ENCODE results near the gene IL33.

The IL33 gene

DNA sequence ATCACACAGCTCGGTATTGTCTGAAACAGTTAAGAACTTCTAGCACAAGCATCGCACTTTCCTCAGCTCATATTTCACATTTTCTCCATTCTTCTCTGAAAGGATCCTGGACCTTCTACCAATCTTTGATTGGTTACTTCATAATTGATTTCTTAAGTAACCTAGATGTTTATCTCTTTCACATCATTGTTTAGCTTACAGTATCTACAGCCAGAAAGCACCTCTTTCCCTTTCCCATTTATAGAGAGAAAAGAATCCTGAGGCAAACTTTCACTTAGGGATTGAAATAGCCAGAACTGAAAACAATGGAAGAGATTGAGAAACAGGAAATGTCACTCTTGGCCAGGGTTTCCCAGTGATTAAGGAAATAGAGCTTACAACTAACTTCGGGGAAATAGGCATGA, 2.5 kb downstream of the IL33 start:
- DNase-seq: no peak

DNA sequence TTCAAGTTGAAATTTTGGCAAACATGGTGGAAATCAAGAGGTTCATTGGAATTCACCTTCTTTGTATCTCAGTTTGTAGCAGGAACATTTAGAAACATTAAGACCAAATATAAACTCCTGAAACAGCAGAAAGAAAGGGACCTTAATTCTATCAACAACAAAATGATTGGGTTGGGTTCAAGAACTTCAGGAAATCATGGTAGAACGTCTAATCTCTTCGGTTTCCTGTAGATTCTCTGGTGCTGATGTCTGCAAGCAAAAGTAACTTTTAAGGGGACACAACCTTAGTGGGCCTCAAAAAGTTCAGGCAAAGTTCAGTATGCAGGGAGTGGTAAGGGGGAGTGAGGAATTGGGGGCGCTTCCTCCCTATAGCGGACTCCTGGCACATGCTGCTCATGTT, 3.4 kb downstream of the IL33 start:
- DNase-seq: no peak

DNA sequence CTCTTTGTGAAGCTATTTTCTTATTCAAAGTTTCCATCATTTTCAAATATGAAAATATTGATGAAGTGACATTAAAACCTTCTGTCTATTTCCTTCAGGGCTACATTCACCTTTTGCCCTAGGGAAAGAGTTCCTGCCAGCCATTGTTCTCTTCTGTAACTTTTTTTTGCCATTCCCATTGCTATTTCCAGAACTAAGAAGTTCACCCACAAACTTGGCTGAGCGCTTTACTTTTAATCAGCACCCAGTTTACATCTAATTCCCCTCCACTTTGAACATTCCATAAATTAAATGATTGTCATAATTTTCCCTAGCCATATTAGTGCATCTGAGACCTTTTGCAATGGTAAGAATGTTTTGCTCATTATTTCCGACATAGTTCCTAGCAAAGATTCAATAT, 4.4 kb downstream of the IL33 start:
- no peak for DNase-seq

DNA sequence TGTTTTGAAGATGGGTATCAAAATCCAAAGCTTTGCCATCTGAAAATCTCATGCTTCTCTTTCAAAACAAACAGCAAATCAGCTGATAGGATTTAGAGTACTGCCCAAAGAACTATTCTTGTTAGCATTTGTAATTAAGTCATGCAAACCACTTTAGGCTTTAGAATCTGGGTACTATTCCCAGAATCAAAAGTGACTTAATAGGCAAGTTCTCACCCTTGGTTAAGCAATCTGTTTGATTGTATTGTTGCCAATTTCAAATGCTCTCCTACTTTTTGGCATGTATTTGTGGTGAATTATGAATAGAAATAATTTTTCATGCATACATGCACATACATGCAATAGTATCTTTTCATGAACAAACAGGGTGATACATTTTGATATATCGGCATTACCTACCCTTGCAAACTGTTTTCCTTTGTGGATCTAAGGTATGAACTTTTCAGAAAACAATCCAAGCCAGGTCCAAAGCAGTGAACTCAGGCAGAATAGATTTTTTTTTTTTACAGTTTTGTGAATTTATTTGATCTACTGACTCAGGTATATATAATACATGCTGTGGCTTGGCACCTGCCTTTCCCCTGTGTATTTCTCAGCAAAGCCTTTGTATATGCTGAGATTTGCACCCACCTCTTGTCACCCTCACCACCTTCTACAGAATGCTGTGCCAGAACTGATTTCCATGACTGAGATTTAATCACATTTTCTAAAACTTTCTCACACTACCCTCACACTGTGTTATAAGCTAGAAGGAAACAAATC, 9.0 kb downstream of the IL33 start:
- DNase-seq: no peak

DNA sequence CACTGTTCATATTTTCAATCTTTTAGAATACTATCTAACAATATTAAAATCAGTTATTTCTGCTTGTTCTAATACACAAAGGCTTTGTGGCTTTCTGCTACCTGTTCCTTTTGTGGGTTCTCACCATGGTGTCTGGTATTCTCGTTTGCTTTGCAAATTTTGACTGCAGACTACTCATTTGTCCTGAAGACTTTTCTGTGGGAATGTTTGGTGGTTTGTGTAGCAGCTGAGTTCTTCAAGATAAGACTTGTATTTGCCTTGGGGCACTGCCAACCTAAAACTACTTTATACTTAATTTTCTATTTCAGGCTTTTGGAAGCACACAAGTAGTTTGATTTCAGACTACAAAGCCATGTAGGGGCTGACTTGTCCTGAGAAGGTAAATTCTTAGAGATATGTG, 11.1 kb downstream of the IL33 start:
- no peak for DNase-seq

DNA sequence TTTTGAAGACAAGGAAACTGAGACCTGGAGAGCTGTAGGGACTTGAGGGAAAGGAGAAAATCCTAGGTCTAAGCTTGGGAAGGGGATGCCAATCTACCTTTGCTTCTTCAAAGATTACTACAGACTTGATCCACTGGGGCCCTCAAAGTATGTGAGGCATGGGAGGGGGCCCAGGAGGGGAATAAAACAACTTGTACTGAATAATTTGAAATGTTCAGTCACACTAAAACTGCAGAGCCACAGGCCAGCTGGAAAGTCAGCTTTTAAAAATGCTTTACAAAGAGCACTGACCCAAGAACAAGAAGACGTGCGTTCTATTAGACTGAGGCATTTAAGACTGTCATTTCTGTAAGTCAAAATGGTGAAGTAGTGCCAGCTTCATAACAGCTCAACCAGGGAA, 13.6 kb downstream of the IL33 start:
- no peak for DNase-seq

DNA sequence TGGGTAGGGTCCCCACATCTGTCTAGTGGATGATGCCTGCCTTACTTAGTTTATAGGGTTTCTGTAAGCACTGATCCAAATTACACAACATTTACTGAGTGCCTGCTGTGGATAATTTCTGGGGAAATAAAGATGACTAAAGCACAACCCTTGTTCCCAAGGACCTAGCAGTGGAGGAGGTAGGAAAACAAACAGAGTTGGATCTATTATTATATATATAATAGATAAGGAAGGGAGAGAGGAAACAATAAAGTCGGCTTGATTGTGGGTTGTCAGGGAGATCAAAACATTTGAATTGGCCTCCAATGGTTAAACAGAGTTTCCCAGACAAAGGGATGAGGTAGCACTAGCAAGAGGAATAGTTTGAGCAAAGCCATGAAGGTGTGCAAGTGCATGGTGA, 14.0 kb downstream of the IL33 start:
- no peak for DNase-seq

DNA sequence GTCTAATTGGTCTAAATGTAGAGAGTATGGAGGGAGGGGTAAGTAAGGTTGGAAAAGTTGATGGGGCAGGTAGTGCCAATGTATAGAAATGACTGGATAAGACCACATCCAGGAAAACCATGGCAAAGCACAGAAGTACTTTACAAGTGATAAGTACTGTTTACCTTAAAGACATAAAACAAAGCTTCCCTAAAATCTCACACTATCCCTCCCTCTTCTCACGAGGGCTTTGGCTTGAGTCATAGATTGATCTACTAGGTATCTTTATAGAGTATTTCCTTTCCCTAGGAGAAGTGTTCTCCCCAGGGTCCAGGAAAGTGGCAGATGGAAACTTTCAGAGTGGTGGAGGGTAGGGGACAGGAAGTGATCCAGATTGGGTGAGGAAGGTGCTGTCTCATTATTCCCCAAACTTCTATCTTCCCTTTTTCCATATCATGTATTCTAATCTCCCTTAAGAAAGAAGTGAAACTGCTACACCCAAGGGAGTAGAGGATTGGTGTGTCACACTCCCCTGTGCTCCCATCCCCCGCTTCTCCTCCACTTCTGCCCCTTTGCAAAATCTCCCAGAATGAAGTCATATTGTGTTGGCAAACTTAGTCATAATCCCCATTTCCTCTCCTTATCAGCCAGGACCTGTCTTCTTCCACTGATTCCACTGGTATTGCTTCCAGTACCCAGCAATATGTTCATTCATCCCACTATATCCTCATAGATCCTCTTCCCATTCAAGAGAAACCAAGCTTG, 14.6 kb downstream of the IL33 start:
- DNase-seq: no peak

DNA sequence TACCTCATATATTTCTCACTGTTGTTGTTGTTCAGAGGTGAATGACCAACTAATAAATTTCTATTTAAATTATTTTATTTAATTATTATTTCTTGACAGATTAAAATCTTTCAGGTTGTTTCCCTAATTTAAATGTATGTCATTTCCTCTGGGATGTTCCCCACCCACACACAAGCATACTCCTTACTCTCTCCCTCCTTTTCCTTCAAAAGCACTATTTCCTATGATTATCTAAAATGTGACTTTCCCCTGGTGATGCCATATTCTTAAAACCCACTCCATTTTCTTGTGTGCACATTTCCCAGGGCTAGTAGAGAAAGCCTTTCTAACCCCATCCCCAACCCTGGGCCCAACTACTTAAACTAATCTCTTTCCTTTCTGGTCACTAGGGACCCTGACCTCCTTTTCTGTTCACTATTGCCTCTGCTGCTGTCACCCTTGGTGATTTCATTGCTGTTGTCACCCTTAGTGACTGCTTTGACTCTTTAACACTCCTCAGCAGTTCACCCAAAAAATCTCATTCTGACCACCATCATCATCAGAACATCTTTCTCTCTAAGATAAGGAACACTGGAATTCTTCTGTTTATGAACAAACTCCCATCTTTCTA, 16.8 kb downstream of the IL33 start:
- no peak for DNase-seq

DNA sequence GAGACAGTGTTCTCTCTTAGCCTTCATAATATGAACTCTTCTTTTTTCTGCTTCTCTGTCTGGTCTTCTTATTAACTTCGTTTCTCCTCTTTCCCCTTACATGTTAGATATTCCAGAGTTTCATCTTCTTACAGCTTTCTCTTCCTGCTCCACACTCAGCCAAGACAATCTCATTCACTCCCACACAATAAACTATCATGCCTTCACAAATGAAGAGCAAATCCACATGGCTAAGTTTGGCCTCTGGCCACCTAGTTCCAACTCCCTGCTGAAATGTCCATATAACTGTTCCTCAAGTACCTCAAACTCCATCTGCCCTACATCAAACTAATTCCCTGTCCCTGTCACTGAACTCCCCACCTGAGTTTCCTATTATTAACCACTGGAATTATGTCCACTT, 18.4 kb downstream of the IL33 start:
- no peak for DNase-seq

DNA sequence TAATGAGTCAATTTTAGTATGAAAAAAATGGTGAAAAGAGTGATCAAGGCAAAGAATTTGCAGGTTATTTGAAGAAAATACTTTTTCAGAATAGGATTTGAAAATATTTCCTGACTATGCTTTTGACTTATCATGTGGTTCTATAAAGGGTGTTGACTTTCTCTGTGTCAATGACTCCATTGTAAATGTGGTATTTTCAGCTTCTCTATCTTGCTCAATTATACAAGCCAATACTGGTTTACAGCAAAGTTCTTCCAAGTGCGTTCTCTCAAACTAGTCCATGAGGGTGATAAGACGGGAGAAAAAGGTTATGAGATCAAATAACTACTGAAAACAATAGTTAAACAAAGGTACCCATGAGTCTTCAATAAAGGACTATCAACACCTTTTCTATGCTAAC, 21.7 kb downstream of the IL33 start:
- no peak for DNase-seq

DNA sequence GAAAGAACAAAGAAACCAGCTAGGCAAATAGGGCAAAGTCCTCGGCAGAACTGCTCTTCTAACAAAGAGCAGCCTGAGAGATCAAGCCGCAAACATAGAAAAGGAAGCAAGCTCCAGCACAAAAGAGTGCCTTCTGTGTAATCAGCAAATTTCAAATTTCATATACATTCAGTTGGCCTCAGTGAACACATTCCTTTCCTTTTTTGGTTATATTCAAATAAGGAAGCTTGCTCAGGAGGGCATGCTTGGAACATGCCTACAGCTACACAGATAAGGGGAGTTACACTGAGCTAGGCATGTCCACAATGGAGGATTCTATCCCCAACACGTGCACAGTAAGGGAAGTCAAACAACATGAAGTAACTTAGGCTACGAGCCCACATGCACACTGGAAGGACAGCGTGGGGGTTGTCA, 23.4 kb downstream of the IL33 start:
- no peak for DNase-seq

DNA sequence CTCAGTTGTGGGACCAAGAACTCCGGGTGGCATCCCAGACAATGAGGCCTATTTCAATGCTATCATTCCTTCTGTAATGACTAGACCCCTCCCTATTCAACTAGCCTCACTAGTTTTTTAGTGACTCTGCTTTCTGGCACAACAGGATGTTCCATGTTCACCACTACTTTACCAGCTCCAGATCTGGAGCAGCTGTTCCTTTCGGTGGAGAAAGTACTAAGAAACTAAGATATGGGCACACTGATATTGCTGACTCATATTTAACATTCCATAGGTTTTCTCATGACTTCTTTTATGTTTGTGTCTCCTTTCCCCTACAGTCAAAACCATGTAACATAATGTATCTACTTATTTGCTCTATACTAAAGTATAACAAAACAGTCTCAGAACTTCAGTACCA, 24.1 kb downstream of the IL33 start:
- no peak for DNase-seq

DNA sequence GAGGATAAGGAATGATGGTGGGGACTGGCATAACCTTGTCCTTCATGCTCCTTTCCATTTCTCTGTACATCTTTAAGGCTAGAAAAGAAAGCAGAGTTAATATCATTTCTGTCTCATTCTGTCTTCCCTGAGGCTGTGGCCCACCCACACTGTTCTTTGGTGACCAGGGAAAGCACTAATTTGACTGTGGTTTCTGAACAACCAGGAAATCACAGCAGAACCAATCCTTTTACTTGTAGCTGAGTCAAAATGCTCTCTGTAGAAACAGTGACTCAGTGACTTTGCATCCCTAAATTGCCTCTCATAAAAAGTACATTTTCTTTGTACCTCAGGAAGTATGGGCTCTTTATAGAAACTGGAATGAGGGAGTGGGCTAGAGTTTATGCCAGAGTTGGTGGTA, 28.1 kb downstream of the IL33 start:
- no peak for DNase-seq

DNA sequence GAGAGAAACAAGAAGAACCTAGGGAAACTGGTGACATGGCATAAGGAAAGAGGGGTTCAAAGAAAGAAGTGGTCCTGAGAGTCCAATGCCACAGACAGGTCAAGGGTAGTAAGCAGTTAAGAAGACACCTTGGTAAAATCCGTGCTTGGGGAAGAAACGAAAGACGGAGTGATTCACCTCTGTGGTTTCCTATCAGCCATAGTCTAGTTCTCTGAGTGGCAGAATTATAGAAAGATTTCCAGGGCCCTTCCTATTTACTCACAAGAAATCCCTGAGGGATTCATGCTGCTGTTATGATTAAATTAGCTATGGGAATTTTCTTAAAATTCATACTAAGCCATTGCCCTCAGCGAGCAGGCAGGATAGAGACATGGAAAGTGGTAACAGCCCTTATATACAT, 31.7 kb downstream of the IL33 start:
- no peak for DNase-seq

DNA sequence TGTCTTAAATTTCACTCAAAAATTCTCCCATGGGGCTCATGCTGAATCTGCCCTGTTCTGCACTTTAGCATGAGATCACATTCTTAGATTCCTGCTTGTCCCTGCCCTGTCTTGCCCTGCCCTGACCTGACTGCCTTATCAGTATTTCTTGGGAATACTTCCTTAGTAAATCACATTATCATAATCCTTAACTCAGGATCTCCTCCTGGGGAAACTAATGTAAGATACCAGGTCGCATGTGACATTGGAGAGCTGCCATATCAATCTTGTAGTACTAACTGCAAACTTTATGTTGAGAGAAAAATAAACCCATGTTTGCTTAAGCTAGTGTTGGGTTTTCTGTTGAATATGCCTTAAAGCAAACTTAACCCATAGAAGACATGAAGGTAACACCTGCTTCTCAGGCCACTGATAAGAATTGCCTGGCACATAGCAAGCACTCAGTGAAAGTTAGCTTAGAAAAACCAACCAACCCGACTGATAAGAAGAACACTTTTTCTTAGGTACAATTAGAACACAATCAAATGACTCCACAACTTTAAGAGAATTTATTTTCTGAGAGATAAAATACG, 53.3 kb downstream of the IL33 start:
- DNase-seq: no peak

DNA sequence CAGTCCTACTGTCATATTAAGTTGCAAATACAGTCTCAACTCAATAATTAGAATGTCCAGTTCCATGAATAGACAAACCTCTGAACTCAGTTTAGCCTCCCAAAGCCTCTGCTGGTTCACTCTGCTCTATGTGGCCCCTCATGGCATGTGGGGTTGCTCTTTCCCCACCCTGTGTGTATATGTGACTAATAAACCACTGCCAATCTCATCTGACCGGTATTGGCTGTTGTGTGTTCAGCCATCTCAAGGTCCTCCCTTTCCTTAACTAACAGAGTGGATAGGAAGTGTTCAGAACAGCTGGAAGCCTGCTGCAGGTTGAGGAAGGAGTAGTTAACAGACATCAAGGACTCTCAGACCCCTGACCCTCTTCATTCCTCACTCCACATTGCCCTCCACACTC, 55.3 kb downstream of the IL33 start:
- no peak for DNase-seq

DNA sequence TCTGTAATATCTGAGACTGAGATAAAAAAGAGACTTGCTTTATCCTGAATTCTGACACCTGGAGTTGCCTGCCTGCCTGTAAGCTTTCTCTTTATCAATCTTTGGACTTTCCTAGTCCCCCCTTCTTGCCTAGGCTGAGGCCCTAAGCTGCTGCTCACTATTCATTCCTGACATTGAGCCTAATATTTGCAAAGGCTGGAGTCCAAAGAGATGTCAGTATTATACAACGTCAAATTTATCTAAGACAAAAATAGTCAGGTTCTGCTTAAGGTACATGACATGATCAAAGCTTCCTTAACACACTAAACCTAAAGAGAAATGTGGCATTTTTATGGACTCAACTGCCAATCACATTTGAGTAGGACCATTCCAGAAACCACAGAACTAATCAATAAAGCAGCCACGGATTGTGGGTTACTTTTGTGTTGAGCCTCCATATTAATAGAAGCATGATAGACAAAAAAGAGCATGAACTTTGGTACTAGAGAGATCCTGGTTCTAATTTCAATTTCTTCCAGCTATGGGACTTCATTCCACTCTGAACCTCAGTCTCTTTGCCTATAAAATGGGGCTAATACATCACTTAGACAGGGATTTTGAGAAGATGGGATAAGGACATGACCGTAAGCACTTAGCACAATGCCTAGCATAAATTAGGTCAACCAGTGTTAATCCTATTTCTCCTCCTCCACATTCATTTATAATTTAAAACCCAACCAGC, 56.1 kb downstream of the IL33 start:
- DNase-seq: no peak

DNA sequence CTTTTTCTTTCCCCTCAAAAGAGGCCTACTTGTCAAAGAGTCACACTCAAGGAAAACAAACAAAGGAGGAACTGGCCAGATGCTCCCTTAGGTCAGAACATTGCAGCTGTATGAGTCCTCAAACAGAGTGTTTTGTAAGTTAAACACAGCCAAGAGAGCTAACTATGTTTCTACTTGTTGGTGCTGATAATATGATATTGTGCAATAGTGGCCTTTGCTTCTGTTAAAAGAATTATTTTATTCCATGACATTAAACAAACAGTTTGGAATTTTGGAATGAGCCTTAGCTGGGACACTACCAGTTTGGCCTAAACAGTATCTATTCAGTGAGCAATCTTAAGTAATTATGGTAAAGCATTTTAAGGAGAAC, 56.6 kb downstream of the IL33 start:
- DNase-seq: no peak

DNA sequence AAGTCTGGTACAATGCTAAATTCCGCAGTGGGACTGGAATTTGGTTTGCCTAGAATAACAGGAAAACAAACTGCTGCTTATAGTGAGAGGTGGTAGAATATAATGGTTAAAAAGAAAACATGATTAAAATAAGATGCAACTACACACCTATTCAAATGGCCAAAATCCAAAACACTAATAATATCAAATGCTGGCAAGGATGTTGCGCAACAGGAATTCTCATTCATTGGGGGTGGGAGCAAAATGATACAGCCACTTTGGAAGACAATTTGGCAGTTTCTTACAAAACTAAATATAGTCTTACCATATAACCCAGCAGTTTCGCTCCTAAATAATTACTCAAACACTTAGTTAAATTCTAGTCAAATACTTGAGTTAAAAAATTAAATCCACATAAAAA, 61.8 kb downstream of the IL33 start:
- DNase-seq: no peak

DNA sequence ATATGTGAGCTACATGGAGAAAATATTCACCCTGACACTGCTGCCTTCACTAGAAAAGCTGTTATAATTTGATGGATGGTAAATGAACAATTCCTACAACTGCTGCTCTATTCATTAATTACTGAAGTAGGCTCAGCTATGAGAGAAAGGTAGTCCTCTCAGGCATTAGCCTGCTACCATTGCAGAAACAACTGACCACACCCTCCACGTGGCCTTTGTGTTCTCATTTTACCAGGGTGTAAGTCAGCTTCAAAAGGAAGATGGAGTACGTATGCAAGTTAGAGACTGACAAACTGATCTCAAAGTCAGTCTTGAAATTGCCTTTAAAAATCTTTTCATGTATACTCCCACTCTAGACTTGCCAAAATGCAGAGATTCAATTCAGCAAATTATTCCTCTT, 86.3 kb downstream of the IL33 start:
- DNase-seq: no peak

DNA sequence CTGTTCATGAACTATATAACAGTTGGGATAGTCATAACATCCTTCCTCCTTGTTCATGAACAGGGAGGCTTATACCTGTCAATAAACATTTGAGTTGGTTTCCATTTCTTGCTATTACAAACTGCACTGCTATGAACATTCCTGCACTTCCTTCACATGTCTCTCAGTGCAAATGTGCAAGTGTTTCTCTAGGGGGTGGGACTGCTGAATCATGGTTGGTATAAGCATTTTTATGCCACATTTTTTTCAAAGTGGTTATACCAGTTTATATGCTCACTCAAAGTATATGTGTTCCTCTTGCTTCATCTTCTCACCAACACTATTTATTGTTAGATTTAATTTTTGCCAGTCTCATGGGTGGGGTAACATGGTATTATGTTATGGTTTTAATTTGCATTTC, 86.8 kb downstream of the IL33 start:
- no peak for DNase-seq

DNA sequence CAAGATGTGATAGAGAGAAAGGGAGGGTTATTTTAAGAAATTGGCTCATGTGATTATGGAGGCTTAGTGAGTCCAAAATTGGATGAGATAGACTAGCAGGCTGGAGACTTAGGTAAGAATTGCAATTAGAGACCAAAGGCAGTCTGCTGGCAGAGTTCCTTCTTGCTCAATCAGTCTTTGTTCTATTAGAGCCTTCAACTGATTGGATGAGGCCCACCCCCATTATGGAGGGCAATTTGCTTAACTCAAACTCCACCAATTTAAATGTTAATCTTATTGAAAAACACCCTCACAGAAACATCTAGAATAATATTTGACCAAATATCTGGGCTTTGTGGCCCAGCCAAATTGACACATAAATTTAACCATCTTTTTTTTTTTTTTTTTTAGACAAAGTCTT, 88.6 kb downstream of the IL33 start:
- DNase-seq: no peak
